Thoracic aorta (tissue), 2 donors: Measurements from ENCODE around the gene ZNF33B. TPM values are rescaled to one million over a fixed set of nuclear protein-coding genes. Genes with fewer than 3 reads are reported as not detected.

Experiments used
- ATAC-seq: fragments of 150-250 bp; one replicate; pipeline ENCODE4 v1.8.0; 2017; ENCODE audit warnings: low read depth; ENCODE audit not compliant: insufficient number of reproducible peaks, low FRiP score
- DNase-seq: peaks from one replicate; pipeline ENCODE4 v3.0.0-alpha.2; 2020; ENCODE audit warnings: low spot score
- H3K27ac ChIP-seq, 2 donors: fragments of 200-600 bp; sonication (generic); 1 replicate in 1 of 2; 2 replicates in 1 of 2; pipeline ENCODE4 v1.5.1; 2016; ENCODE audit warnings: mild to moderate bottlenecking in 2 of 2, moderate library complexity in 2 of 2
- H3K27me3 ChIP-seq: fragments of 200-600 bp; sonication (generic); replicated peaks from 2 replicates; pipeline ENCODE4 v1.6.0; 2016; ENCODE audit warnings: mild to moderate bottlenecking; ENCODE audit not compliant: insufficient read depth
- H3K36me3 ChIP-seq: fragments of 200-600 bp; sonication (generic); one replicate; pipeline ENCODE4 v1.5.1; 2016
- H3K4me1 ChIP-seq, 2 donors: fragments of 200-600 bp; sonication (generic); 1 replicate in 1 of 2; 2 replicates in 1 of 2; pipeline versions ENCODE4 v1.5.1 to v1.6.0; 2016; ENCODE audit warnings: low read depth in 2 of 2, mild to moderate bottlenecking in 1 of 2; ENCODE audit not compliant: control insufficient read depth in 1 of 2
- H3K4me3 ChIP-seq: fragments of 200-600 bp; sonication (generic); 2 replicates; pipeline ENCODE4 v1.5.1; 2016; ENCODE audit warnings: mild to moderate bottlenecking
- H3K9me3 ChIP-seq: fragments of 200-600 bp; sonication (generic); 2 replicates; pipeline ENCODE4 v1.5.1; 2016
- total RNA-seq, 2 donors: library from RNA; depleted of rRNA; stranded (reverse); fragments of >200 nt; gene quantifications; one replicate each; pipeline versions ENCODE4 v1.1.0 to v1.2.3, GENCODE V29; 2016
- TF ChIP-seq, protein P1 (sequence below): fragments of 200-600 bp; sonication (generic); IDR thresholded peaks from one replicate; pipeline ENCODE4 v1.5.1; 2019; ENCODE audit warnings: antibody characterized with exemption

Gene ZNF33B
- total RNA-seq, 2 donors from 2014 or later = 5.6 to 12.1 TPM

DNA sequence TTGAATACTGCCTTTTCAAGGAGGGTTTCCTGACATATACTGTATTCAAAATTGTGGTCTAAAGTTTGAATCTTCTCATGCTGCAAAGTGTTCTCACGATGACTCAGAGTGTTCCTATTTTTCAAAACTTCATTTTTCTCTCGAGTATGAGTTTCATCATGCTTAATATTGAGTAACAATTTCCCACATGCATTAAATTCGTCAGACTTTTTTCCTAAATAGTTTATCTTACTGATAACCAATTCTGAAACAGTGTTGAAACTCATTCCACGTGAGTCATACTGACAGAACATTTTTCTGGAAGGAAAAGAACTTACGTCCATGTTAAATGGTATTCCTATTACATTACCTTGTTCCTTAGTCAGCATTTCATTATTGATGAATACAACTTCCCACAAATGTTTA, 44.1 kb downstream of the ZNF33B start:
- Histone ChIP-seq H3K9me3 (peaks cover 26% of the 10 kb centered on the region), H3K27ac (no peak overlapping the region), H3K36me3 (peaks cover 37% of the 10 kb centered on the region), H3K4me1 (no peaks in the 10 kb centered on the region), H3K4me3 (no peak overlapping the region), H3K27me3 (no peaks in the 10 kb centered on the region)
- DNase-seq = no peak
- ATAC-seq = no peak
- TF ChIP-seq, protein P1, sequence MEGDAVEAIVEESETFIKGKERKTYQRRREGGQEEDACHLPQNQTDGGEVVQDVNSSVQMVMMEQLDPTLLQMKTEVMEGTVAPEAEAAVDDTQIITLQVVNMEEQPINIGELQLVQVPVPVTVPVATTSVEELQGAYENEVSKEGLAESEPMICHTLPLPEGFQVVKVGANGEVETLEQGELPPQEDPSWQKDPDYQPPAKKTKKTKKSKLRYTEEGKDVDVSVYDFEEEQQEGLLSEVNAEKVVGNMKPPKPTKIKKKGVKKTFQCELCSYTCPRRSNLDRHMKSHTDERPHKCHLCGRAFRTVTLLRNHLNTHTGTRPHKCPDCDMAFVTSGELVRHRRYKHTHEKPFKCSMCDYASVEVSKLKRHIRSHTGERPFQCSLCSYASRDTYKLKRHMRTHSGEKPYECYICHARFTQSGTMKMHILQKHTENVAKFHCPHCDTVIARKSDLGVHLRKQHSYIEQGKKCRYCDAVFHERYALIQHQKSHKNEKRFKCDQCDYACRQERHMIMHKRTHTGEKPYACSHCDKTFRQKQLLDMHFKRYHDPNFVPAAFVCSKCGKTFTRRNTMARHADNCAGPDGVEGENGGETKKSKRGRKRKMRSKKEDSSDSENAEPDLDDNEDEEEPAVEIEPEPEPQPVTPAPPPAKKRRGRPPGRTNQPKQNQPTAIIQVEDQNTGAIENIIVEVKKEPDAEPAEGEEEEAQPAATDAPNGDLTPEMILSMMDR = no peak

DNA sequence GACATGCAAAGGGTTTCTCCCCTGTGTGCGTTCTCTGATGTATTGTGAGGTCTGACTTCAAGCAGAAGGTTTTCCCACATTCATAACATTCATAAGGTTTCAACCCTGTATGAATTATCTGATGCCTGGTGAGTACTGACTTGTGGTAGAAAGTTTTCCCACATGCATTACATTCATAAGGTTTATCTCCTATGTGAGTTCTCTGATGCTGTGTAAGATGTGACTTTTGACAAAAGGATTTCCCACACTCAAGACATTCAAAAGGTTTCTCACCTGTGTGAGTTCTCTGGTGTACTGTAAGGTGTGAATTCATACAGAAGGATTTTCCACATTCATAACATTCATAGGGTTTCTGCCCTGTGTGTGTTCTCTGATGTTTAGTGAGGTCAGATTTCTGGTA, 45.1 kb downstream of the ZNF33B start:
- Histone ChIP-seq H3K9me3 (peaks cover 26% of the 10 kb centered on the region), H3K27me3 (no peaks in the 10 kb centered on the region), H3K36me3 (peaks cover 40% of the 10 kb centered on the region), H3K4me3 (no peak overlapping the region), H3K4me1 (no peaks in the 10 kb centered on the region), H3K27ac (no peak overlapping the region)
- TF ChIP-seq, protein P1 = no peak
- no peak for ATAC-seq
- DNase-seq = no peak

DNA sequence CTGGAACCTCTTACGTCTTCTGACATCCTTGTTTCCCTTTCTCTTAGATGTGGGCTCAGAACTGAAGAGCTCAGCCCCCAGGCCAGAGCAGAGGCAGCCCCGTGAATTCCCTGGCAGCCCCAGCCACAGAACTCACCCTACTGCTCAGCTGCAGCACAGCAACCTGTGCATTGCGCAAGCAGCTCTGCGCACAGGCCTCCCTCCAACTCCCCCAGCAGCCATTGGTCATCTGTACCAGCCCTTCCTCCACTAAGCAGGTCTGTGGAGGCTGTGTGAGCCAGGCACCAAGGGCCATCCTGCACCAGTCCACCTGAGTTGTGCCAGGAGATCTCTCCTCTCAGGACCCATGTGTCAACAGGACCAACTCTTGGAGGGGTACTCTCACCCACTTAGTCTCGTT, 54.5 kb downstream of the ZNF33B start:
- H3K4me3 ChIP-seq = no peak overlapping the region
- no peaks in the 10 kb centered on the region for H3K4me1 ChIP-seq
- no peaks in the 10 kb centered on the region for H3K9me3 ChIP-seq
- H3K27me3 ChIP-seq = no peaks in the 10 kb centered on the region
- TF ChIP-seq, protein P1 = no peak
- ATAC-seq (no peak), DNase-seq (no peak)
- no peak overlapping the region for H3K27ac ChIP-seq
- peaks cover 4% of the 10 kb centered on the region for H3K36me3 ChIP-seq

DNA sequence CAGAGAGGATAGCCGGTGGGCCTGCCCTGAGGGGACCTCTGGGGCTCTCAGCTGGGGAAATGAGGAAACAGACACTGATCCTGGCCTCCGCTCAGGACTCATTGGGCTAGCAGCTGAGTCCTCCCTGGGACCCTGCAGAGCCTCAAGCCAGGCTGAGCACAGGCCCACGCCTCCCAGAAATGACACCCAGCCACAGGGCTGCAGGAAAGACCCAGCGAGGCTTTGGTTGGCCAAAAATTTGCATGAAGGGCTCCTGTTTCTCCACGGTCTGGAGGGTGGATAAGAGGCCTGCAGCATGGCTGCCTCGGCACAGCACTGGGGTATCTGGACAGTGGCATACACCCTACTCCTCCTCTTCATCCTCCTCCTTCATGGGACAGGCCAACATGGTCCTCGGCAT, 60.4 kb downstream of the ZNF33B start:
- no peak for DNase-seq
- Histone ChIP-seq H3K9me3 (no peaks in the 10 kb centered on the region), H3K27ac (no peak overlapping the region), H3K36me3 (no peaks in the 10 kb centered on the region), H3K4me3 (no peak overlapping the region), H3K27me3 (no peaks in the 10 kb centered on the region), H3K4me1 (no peaks in the 10 kb centered on the region)
- TF ChIP-seq, protein P1 = no peak
- no peak for ATAC-seq

DNA sequence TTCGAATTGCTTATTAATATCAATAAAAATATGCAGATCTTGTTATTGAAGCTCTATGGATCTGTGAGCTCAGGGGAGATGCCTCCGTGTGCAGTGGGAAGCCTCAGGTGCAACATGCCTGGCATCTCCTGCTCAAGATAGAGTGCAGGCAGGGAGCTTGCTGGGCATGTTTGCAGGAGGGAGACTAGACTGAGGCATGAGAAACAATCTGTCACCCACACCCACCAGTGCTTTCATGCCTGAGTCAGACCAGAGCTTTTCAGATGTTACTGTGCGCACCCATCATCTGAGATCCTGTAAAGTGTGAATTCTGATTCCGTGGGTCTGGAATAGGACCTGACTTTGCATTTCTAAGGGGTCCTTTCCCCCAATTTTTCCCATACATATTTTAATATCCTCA, 62.0 kb downstream of the ZNF33B start:
- Histone ChIP-seq H3K36me3 (no peaks in the 10 kb centered on the region), H3K27me3 (no peaks in the 10 kb centered on the region), H3K27ac (no peak overlapping the region), H3K9me3 (no peaks in the 10 kb centered on the region), H3K4me3 (no peak overlapping the region), H3K4me1 (no peaks in the 10 kb centered on the region)
- DNase-seq (no peak), ATAC-seq (no peak)
- TF ChIP-seq, protein P1 = no peak
